Measurements from ENCODE around the gene GARRE1.
A peak's percentile ranks its signal among the peaks of the same experiment; 100 is the strongest.

Gene GARRE1

GRCh38 chr19:34298891-34299520 lies 44.7 kb downstream of the GARRE1 start:
- peak; percentile 51 for DNase-seq (ENCODE audit: low spot score)

- no peak for DNase-seq (ENCODE audit: low spot score)
Measured at GRCh38 chr19:34299576-34299975, 45.2 kb downstream of the GARRE1 start.

GRCh38 chr19:34300380-34300779 lies 46.0 kb downstream of the GARRE1 start:
- no peak for DNase-seq (ENCODE audit: low spot score)

- DNase-seq (ENCODE audit: low spot score), result no peak
Measured at GRCh38 chr19:34300962-34301361, 46.6 kb downstream of the GARRE1 start.
